Measurements from ENCODE around the gene ANKRD17. TPM values are rescaled to one million over a fixed set of nuclear protein-coding genes. Genes with fewer than 3 reads are reported as not detected.

The ANKRD17 gene
- total and polyA plus RNA-seq, 2 of the 4 experiments (the other 2 are of a cell fraction) = 28.5 to 75.3 TPM

- POLR2A ChIA-PET (ENCODE audit: unreplicated experiment) = interaction anchor here (1.3 kb wide), 1 partner anchor 50 kb away, joined by 3 read pairs; the partner anchor contains the start of gene ANKRD17
- CTCF ChIA-PET = interaction anchor here (0.6 to 1.1 kb wide), 2 partner anchors 9 to 174 kb away, joined by 3 to 4 read pairs; no protein-coding TSS in a partner anchor
- no CpG with 5 or more reads among the region's 3 CpGs for WGBS, 2 experiments (ENCODE audit: extremely low coverage in 2 of 2, insufficient read length in 1 of 2)
These were observed 49.7 kb upstream of the ANKRD17 start for GRCh38 chr4:73308286-73308685.

More at GRCh38 chr4:73308286-73308685, 49.7 kb upstream of the ANKRD17 start:
- H2AK5ac ChIP-seq (ENCODE audit: low read depth, low read length) = no peak overlapping the region
- peak overlapping the region; percentile 59; the same call in 1 of the 2 replicates for H4K5ac ChIP-seq (ENCODE audit: low read depth, low read length)
- TF ChIP-seq CTCF (conservative IDR thresholded peaks at IDR 0.05; ENCODE audit: low read depth, low read length) = peak; percentile 64
- TF ChIP-seq POLR2A (IDR thresholded peaks at IDR 0.05; ENCODE audit: low read depth, low read length) = no peak
- TF ChIP-seq SMC3 (IDR thresholded peaks at IDR 0.05; ENCODE audit: low read depth, low read length) = peak; percentile 43; the same call in 1 of the 2 replicates
- TF ChIP-seq RAD21 (IDR thresholded peaks at IDR 0.05; ENCODE audit: low read length) = peak; percentile 75
- intact Hi-C loops (cut with micrococcal nuclease) (loop anchor here (1.0 to 5.0 kb wide), 2 partner anchors 49 to 241 kb away; partner anchors contain the start of gene COX18), in situ Hi-C loops (cut with MboI; ENCODE audit: low sequenced_read_pairs) (loop anchor here (25.0 kb wide), 1 partner anchor 804 kb away; no protein-coding TSS in a partner anchor), dilution Hi-C loops (cut with HindIII; ENCODE audit: low sequenced_read_pairs, unreplicated experiment) (no loop called here)
- ATAC-seq (ENCODE audit: low read depth) (peak; percentile 59), DNase-seq (peak; percentile 61)
- H4K91ac ChIP-seq (ENCODE audit: insufficient read depth, low read depth, low read length) = peak overlapping the region; percentile 90
- peak overlapping the region; percentile 77 for H3K9ac ChIP-seq (ENCODE audit: low read depth, low read length)
- 0 out of 2 replicates have a peak, but pooled peaks cover 2% of the 10 kb centered on the region for H3K9me3 ChIP-seq (ENCODE audit: control insufficient read depth, insufficient read depth, low read length)
- peaks cover 4% of the 10 kb centered on the region; the same call in 1 of the 2 replicates for H3K9me1 ChIP-seq (ENCODE audit: insufficient read depth, low read length)
- peak overlapping the region; percentile 44; the same call in 1 of the 2 replicates for H3K23ac ChIP-seq (ENCODE audit: low read depth, low read length)
- peak overlapping the region; percentile 80 for H2BK5ac ChIP-seq (ENCODE audit: low read depth, low read length, poor library complexity, severe bottlenecking)
- peak overlapping the region; percentile 72 to 73; a peak in 3 of 4 replicates for H4K8ac ChIP-seq (ENCODE audit: low read depth in 2 of 2, low read length in 2 of 2)
- peak overlapping the region; percentile 60; the same call in 1 of the 2 replicates for H3K18ac ChIP-seq (ENCODE audit: low read depth, low read length)
- H4K20me1 ChIP-seq (ENCODE audit: insufficient read depth, low read length) = no peaks in the 10 kb centered on the region
- no peak overlapping the region for H3K4me3 ChIP-seq (ENCODE audit: insufficient read depth, low read depth, low read length)
- H3K36me3 ChIP-seq (ENCODE audit: control insufficient read depth, insufficient read depth, low read length) = no peaks in the 10 kb centered on the region
- peak overlapping the region; percentile 86 for H3K4ac ChIP-seq (ENCODE audit: low read depth, low read length)
- H3K4me1 ChIP-seq (ENCODE audit: control insufficient read depth, insufficient read depth, low read length) = peaks cover 4% of the 10 kb centered on the region
- H3K27ac ChIP-seq (ENCODE audit: insufficient read depth, low read length) = peak overlapping the region; percentile 84
- peak overlapping the region; percentile 97 for H2BK20ac ChIP-seq (ENCODE audit: low read depth, low read length)
- H3K27me3 ChIP-seq (ENCODE audit: control insufficient read depth, insufficient read depth, low read length) = no peaks in the 10 kb centered on the region
- H2AK9ac ChIP-seq (replicated peaks; ENCODE audit: low read depth, low read length, poor library complexity) = no peak overlapping the region
- H3K4me2 ChIP-seq (ENCODE audit: low read depth, low read length) = peak overlapping the region; percentile 63
- peak overlapping the region; percentile 83 for H3K56ac ChIP-seq (ENCODE audit: extremely low read depth, insufficient read depth, low read length)
- BruUV-seq (replicated peaks) = no TSS peak
- peak overlapping the region; percentile 95 for H2BK120ac ChIP-seq (ENCODE audit: low read depth, low read length)
- H3K79me1 ChIP-seq (ENCODE audit: low read depth in 1 of 2, low read length in 2 of 2) = no peaks in the 10 kb centered on the region
- H3K14ac ChIP-seq (replicated peaks; ENCODE audit: low read depth, low read length) = peak overlapping the region; percentile 57
- peak overlapping the region; percentile 84 for H2AFZ ChIP-seq (replicated peaks; ENCODE audit: low read length, poor library complexity)
- H2BK15ac ChIP-seq (ENCODE audit: low read depth, low read length) = peak overlapping the region; percentile 96; the same call in 2 of the 3 replicates

Measured in IMR-90 (cell line).